HG03457 (cell line): ENCODE measurements around the gene SLC26A11.
"Not testable (repeated sequence)": the region's sequence is repeated elsewhere in the genome, so short reads cannot be mapped to it uniquely, and the experiment has no call there.

Experiments used
- ATAC-seq: cut with Tn5 transposase; IDR thresholded peaks from one replicate; pipeline ENCODE4 v1.9.1; 2021; ENCODE audit warnings: moderate number of reproducible peaks; ENCODE audit not compliant: unreplicated experiment

Gene SLC26A11

GRCh38 chr17:80237386-80237785 lies 17.2 kb downstream of the SLC26A11 start:
- ATAC-seq = no peak

- no peak for ATAC-seq
These were observed 22.3 kb downstream of the SLC26A11 start for GRCh38 chr17:80242505-80242904.

DNA sequence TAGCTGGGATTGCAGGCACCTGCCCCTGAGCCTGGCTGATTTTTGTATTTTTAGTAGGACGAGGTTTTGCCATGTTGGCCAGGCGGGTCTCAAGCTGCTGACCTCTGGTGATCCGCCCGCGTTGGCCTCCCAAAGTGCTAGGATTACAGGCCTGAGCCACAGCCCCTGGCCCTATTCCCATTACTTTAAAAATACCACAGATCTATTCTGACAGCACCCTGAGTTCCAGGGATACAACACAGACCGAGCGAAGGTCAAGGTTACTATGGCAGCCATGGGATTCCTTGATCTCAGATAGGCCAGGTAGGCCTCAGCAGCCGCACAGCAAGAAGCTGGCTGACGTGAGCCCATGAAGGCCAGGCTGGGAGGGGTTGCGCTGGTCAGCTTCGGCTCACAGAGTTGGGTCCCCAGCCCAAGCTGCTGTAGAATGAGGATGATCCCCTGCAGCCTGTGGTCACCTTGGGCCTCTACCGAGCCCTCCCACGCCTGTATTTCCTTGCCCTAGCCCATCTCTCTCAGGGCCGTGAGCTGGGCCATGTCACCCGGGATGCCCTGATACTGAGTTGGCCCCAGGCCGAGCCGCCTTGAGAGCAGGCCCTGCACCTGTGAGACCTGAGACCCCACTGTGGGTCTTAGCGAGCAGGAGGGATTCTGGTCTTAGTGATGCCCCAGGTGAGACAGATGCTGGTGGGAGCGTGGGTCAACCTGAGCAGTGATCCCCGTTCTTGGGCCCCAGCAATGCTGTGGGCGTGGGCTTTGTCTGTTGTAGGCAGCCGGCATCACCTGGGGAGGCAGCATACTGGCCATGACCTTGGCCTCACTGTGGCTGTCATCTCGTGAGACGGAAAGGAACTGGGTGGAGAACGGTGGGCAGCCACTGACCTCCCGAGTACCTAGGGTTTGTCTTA lies 23.6 kb downstream of the SLC26A11 start:
- no peak for ATAC-seq

- not testable (repeated sequence) for ATAC-seq
These were observed 24.2 kb downstream of the SLC26A11 start for GRCh38 chr17:80244448-80244847.

GRCh38 chr17:80244871-80245509 lies 24.8 kb downstream of the SLC26A11 start:
- no peak for ATAC-seq

- no peak for ATAC-seq
These were observed 25.5 kb downstream of the SLC26A11 start for GRCh38 chr17:80245566-80246265.

GRCh38 chr17:80246266-80246681 lies 26.0 kb downstream of the SLC26A11 start:
- ATAC-seq = no peak

DNA sequence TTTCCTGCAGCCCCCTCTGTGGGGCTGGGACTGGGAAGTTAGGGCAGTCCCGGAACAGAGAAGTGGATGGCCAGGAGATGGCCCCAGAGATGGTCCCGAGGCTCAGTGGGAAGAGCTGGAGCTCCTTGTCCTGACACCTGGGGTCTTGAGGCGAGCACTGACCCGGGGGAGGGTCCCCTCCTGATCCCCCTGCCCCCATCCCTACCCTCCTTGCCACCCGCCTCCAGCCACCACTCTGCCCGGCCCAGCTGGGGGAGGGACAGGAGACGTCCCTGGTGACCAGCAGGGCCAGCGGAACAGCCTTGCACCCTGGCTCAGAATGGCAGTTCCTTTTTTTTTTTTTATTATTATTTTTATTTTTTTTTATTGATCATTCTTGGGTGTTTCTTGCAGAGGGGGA lies 26.5 kb downstream of the SLC26A11 start:
- ATAC-seq = no peak

DNA sequence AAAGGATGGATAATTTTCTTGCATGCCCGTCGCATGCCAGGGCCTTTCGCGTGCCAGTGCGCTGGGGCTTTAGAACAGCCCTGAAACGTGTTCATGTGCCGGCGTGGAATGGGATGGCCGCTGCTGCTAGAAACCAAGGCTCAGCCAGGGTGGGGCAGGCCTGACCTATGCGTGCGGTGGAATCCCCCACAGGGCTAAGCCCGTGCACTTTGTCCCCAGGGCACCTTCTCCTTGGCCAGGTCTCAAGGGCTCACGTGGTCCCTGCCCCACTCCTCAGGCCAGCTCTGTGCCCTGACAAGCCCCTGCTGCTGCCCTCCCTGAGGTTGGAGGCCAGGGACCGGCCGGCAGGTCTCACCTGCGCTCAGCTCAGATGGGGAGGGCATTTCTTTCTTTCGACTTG lies 27.3 kb downstream of the SLC26A11 start:
- no peak for ATAC-seq

DNA sequence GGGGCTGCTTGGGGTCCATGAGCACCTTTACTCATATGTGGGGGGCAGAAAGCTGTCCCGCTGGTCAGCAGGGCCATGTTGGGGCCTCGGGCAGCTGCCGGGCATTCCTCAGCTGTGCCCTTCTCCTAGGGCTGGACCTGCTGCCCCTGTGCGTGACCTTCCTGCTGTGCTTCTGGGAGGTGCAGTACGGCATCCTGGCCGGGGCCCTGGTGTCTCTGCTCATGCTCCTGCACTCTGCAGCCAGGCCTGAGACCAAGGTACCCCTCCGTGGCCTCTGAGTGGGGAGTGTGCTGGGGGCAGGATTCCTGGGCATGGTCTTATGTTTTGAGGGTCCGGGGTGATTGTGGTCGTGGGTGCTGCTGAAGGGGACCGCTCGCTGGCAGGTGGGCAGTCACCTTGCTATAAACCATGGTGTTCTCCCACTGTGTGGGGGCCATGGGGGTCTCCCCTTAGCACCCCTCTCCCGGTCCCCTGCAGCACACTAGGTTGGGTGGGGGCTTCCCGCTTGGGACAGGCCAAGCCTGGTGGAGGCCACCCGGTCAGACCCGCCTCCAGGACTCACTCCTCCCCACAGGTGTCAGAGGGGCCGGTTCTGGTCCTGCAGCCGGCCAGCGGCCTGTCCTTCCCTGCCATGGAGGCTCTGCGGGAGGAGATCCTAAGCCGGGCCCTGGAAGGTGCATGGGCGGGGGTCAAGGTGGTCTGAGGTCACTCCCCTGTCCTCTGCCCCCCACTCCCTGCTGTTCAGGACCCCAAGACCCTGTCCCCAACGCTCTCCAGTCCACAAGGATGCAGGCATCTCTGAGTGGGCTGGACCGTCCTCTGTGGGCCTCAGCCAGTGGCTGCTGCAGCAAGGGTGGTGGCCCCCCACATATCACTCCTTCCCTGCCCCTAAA lies 28.0 kb downstream of the SLC26A11 start:
- no peak for ATAC-seq

DNA sequence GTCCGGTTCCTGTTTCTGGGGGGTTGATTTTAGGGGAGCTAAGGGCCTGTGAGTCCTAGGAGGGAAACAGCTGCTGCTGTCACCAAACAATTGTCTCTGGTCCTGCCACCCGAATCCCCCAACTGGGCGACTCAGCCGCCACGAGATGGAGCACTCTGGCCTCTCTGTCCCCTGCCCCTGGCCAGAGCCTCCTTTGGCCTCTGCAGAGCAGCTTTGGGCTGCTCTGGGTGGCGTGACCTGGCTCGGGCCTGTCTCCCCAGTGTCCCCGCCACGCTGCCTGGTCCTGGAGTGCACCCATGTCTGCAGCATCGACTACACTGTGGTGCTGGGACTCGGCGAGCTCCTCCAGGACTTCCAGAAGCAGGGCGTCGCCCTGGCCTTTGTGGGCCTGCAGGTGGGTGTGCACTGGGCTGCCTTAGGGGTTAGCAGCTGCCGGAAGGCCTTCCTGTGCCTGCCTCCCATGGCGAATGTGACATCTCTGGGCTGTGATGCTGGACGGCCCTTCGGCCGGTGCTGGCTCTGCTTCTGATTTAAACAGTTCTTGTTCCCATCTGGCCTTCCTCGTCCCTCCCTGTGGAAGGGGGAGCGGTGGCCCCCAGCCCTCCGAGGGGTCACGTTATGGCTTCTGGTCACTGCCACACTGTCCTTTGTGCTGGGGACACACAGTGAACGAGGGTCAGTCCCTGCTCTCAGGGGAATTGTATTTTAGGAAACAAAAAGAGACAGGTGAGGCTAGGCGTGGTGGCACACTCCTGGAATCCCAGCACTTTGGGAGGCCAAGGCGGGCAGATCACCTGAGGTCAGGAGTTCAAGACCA lies 28.9 kb downstream of the SLC26A11 start:
- no peak for ATAC-seq

- ATAC-seq = no peak
These were observed 31.7 kb downstream of the SLC26A11 start for GRCh38 chr17:80251966-80252365.

DNA sequence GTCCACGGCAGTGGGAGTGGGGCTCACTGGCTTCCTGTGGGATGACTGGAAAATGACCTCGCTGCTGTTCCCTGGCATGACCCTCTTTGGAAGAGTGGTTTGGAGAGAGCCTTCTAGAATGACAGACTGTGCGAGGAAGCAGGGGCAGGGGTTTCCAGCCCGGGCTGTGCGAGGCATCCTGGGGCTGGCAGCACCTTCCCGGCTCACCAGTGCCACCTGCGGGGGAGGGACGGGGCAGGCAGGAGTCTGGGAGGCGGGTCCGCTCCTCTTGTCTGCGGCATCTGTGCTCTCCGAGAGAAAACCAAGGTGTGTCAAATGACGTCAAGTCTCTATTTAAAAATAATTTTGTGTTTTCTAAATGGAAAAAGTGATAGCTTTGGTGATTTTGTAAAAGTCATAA lies 32.6 kb downstream of the SLC26A11 start:
- no peak for ATAC-seq

GRCh38 chr17:80253631-80254395 lies 33.6 kb downstream of the SLC26A11 start:
- no peak for ATAC-seq

DNA sequence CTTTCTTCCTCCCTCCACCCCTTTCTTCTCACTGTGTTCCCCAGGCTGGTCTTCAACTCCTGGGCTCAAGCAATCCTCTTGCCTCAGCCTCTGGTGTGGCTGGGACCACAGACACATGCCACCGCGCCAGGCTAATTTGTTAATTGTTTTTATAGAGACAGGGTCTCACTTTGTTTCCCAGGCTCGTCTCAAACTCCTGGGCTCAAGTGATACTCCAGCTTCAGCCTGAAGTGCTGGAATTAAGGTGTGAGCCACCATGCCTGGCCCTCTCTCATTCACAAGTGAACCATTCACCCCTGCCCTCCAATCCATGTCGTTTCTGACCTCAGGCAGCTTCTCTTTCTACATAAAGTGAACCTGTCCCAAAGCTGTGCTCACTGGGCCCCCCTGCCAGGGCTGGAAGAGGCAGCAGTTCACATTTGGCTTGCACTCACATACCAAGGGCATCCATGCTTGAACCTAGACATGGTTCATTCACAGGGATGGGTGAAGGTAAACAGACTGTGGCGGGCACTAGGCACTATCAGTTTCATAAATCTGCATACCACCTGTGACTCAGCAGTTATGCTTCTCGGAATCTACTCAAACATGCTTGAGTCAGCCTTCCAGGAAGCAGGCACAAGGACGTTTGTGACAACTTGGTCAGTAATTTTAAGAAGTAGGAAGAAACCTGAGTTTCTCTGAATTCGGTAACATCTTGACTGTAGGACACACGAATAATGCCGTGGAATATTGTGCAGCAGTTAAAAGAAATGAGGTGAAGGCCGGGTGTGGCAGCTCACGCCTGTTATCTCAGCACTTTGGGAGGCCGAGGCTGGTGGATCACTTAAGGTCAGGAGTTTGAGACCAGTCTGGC lies 34.4 kb downstream of the SLC26A11 start:
- ATAC-seq = peak; percentile 49

DNA sequence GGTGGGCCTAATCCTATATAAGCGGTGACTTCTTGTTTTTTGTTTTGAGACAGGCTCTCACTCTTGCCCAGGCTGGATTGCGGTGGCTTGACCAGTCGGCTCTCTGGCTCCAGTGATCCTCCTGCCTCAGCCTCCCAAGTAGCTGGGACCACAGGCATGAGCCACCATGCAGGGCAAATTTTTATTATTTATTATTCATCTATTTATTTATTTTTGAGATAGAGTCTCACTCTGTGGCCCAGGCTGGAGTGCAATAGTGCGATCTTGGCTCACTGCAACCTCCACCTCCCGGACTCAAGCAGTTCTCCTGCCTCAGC lies 35.8 kb downstream of the SLC26A11 start:
- ATAC-seq = no peak

DNA sequence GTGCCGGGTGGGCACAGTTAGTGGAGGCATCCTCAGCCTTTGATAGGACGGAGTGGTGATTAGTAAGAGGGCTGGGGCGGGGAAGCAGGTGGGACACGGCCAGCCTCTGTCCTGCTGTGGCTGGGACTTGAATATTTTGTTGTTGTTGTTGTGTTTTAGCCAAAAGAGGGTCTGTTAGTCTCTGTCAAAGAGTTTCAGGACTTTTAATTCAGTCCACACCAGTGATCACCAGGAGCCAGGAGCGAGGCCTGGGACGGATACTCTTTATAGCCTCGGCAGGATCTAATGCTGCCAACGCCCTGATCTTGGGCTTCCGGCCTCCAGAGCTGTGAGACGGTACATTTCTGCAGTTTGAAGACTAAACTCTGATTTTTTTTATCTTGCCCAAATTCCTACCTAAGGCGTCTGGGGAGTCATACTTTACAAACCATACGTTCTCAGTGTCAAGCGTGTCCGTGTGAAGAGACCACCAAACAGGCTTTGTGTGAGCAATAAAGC lies 37.5 kb downstream of the SLC26A11 start:
- ATAC-seq = no peak

DNA sequence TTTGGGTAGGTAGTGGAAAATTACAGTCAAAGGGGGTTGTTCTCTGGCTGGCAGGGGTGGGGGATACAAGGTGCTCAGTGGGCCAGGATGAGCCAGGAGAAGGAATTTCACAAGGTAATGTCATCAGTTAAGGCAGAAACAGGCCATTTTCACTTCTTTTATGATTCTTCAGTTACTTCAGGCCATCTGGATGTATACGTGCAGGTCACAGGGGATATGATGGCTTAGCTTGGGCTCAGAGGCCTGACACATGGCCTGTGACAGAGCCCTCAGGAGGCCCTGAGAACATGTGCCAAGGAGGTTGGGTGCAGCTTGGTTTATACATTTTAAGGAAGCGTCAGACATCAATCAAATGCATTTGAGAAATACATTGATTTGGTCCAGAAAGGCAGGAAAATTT lies 38.1 kb downstream of the SLC26A11 start:
- not testable (repeated sequence) for ATAC-seq
